Peyer's patch (tissue), 4 donors: ENCODE measurements around the gene METTL16.

ENCODE experiments used
- CTCF ChIP-seq, 6 experiments: fragments of 450-650 bp in 4 of 6; fragments of 200-600 bp in 2 of 6; sonication (generic) in 1 of 6; IDR thresholded peaks; one replicate each; pipeline ENCODE4 v1.5.1; 2017 to 2019; ENCODE audit warnings: antibody characterized with exemption in 6 of 6, mild to moderate bottlenecking in 3 of 6, moderate library complexity in 1 of 6
- POLR2A ChIP-seq, 2 donors: fragments of 450-650 bp; IDR thresholded peaks; one replicate each; pipeline ENCODE4 v1.5.1; 2017; ENCODE audit warnings: antibody characterized with exemption in 2 of 2, mild to moderate bottlenecking in 2 of 2, moderate library complexity in 2 of 2

- TF ChIP-seq CTCF (IDR thresholded peaks at IDR 0.05): no peak
- no peak for TF ChIP-seq POLR2A (IDR thresholded peaks at IDR 0.05)
Observed at GRCh38 chr17:2457913-2458312, 53.8 kb downstream of the METTL16 start.
